K562 treated with DMSO at 1 percent for 12 hours (cell line): ENCODE measurements around the gene MAP3K2. TPM values are rescaled to one million over a fixed set of nuclear protein-coding genes. Genes with fewer than 3 reads are reported as not detected.

Experiments used
- total RNA-seq: library from RNA; unstranded; fragments of 300-600 nt; gene quantifications from 2 replicates; pipeline ENCODE4 v1.2.3, GENCODE V29; 2022; ENCODE audit not compliant: insufficient read depth

The MAP3K2 gene, protein sequence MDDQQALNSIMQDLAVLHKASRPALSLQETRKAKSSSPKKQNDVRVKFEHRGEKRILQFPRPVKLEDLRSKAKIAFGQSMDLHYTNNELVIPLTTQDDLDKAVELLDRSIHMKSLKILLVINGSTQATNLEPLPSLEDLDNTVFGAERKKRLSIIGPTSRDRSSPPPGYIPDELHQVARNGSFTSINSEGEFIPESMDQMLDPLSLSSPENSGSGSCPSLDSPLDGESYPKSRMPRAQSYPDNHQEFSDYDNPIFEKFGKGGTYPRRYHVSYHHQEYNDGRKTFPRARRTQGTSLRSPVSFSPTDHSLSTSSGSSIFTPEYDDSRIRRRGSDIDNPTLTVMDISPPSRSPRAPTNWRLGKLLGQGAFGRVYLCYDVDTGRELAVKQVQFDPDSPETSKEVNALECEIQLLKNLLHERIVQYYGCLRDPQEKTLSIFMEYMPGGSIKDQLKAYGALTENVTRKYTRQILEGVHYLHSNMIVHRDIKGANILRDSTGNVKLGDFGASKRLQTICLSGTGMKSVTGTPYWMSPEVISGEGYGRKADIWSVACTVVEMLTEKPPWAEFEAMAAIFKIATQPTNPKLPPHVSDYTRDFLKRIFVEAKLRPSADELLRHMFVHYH
- 0.65 and 16.8 TPM in 2 replicates for total RNA-seq

GRCh38 chr2:127387655-127388422, at the start of gene MAP3K2:
Gene MAP3K2 (minus strand): TSS chr2:127387975. CDS start chr2:127343129, 44,846 bp downstream.

DNA sequence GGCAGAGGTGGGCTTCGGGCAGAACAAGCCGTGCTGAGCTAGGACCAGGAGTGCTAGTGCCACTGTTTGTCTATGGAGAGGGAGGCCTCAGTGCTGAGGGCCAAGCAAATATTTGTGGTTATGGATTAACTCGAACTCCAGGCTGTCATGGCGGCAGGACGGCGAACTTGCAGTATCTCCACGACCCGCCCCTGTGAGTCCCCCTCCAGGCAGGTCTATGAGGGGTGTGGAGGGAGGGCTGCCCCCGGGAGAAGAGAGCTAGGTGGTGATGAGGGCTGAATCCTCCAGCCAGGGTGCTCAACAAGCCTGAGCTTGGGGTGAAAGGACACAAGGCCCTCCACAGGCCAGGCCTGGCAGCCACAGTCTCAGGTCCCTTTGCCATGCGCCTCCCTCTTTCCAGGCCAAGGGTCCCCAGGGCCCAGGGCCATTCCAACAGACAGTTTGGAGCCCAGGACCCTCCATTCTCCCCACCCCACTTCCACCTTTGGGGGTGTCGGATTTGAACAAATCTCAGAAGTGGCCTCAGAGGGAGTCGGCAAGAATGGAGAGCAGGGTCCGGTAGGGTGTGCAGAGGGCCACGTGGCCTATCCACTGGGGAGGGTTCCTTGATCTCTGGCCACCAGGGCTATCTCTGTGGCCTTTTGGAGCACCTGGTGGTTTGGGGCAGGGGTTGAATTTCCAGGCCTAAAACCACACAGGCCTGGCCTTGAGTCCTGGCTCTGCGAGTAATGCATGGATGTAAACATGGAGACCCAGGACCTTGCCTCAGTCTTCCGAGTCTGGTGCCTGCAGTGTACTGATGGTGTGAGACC, 30.7 kb upstream of the MAP3K2 start, which contains the start of gene PROC:
TSS of gene PROC (plus strand) at position 128 of the 812 bp plus-strand sequence. CDS start 1,516 bp downstream, outside the sequence.

GRCh38 chr2:127293748-127294562, 93.8 kb downstream of the MAP3K2 start, which contains the start of gene ERCC3:
Gene ERCC3 (minus strand): TSS chr2:127294144. CDS start chr2:127294081, 63 bp downstream.

Other genes with a start within 250 kb of the MAP3K2 start
- gene CYP27C1, start 167.7 kb downstream of the MAP3K2 start, total RNA-seq = not detected in 2 replicates
- 24.4 and 46.6 TPM in 2 replicates for gene ERCC3, start 93.8 kb downstream of the MAP3K2 start, total RNA-seq
- gene PROC, start 30.5 kb upstream of the MAP3K2 start, total RNA-seq = not detected in 2 replicates
- gene IWS1, start 138.5 kb upstream of the MAP3K2 start, total RNA-seq = 22.4 and 43.1 TPM in 2 replicates
- gene MYO7B, start 147.7 kb upstream of the MAP3K2 start, total RNA-seq = not detected in 2 replicates